Measurements from ENCODE around the gene PDCD1. TPM values are rescaled to one million over a fixed set of nuclear protein-coding genes. Genes with fewer than 3 reads are reported as not detected.
A peak's percentile ranks its signal among the peaks of the same experiment; 100 is the strongest.

PDCD1 gene
- total and polyA plus RNA-seq, 2 of the 8 experiments (the other 6 are each of a cell fraction or from before 2014, with no cell fraction given): 0.48 to 1.1 TPM

- Histone ChIP-seq H3K23me2 (ENCODE audit: low read depth, low read length) (peaks cover 29% of the 10 kb centered on the region), H4K8ac (ENCODE audit: extremely low read depth, insufficient read depth, low read length) (no peak overlapping the region), H3K4me1 (replicated peaks in 1 of 4; ENCODE audit: control insufficient read depth in 3 of 4, insufficient read depth in 4 of 4, low read length in 3 of 4) (peaks cover 0 to 11% (median 3%) of the 10 kb centered on the region in 4 experiments; a peak in 5 of 7 replicates), H3K14ac (ENCODE audit: insufficient read length) (peak overlapping the region; percentile 81), H2BK12ac (ENCODE audit: low read depth, low read length) (peak overlapping the region; percentile 51; the same call in 1 of the 2 replicates), H3K56ac (replicated peaks; ENCODE audit: insufficient read length, low read depth, low read length) (peak overlapping the region; percentile 100), H3K36me3 (ENCODE audit: control insufficient read depth in 2 of 4, insufficient read depth in 4 of 4, low read length in 3 of 4) (no peaks in the 10 kb centered on the region; a peak in 2 of 8 replicates), H3K79me2 (ENCODE audit: control insufficient read depth in 1 of 2, insufficient read depth in 2 of 2, low read length in 2 of 2) (no peaks in the 10 kb centered on the region), H3K4me2 (ENCODE audit: insufficient read depth in 1 of 2, low read depth in 2 of 2, low read length in 2 of 2) (peak overlapping the region in 1 of 2 experiments; percentile 42; a peak in 1 of 4 replicates), H2BK15ac (ENCODE audit: low read length) (peak overlapping the region; percentile 63), H3K18ac (ENCODE audit: extremely low read depth, low read length) (no peak overlapping the region), H3K9me3 (ENCODE audit: insufficient read depth in 2 of 2, low read depth in 1 of 2, low read length in 1 of 2) (no peaks in the 10 kb centered on the region), H3K79me1 (ENCODE audit: low read depth, low read length) (peaks cover 4% of the 10 kb centered on the region; the same call in 1 of the 2 replicates), H2BK20ac (ENCODE audit: low read length) (peak overlapping the region; percentile 76; the same call in 1 of the 2 replicates), H3K4me3 (ENCODE audit: extremely low read depth in 1 of 4, insufficient read depth in 2 of 4, low read depth in 3 of 4, low read length in 4 of 4) (no peak overlapping the region), H3K4ac (replicated peaks; ENCODE audit: insufficient read length, low read depth, low read length) (peak overlapping the region; percentile 44), H4K20me1 (replicated peaks in 1 of 2; ENCODE audit: control insufficient read depth in 1 of 2, insufficient read depth in 2 of 2, low read length in 2 of 2) (peaks cover 0 to 20% of the 10 kb centered on the region in 2 experiments), H3K23ac (ENCODE audit: insufficient read length) (peak overlapping the region; percentile 57), H2AK5ac (ENCODE audit: low read depth, low read length) (peak overlapping the region; percentile 93), H2AFZ (ENCODE audit: low read length) (no peak overlapping the region), H3K9ac (replicated peaks in 1 of 4; ENCODE audit: extremely low read depth in 1 of 4, low read depth in 3 of 4, low read length in 3 of 4) (peak overlapping the region in 1 of 4 experiments; percentile 44; a peak in 1 of 7 replicates), H4K91ac (replicated peaks; ENCODE audit: insufficient read length, low read length) (peak overlapping the region; percentile 95), H2BK120ac (replicated peaks; ENCODE audit: low read depth, low read length) (no peak overlapping the region), H3K27me3 (replicated peaks in 1 of 4; ENCODE audit: control insufficient read depth in 3 of 4, extremely low read depth in 1 of 4, insufficient read depth in 3 of 4, low read length in 3 of 4) (peaks cover 0 to 16% (median 0%) of the 10 kb centered on the region in 4 experiments; a peak in 3 of 7 replicates), H2BK5ac (ENCODE audit: low read depth, low read length) (peak overlapping the region; percentile 3; the same call in 1 of the 2 replicates), H4K5ac (ENCODE audit: insufficient read length, low read depth, low read length) (peak overlapping the region; percentile 63), H3K27ac (ENCODE audit: low read depth, low read length) (no peak overlapping the region)
- TF ChIP-seq E2F6 (IDR thresholded peaks at IDR 0.05) (no peak), SIN3A (conservative IDR thresholded peaks at IDR 0.05 in 1 of 2, IDR thresholded peaks at IDR 0.05 in 1 of 2; ENCODE audit: low read depth in 1 of 2, low read length in 2 of 2) (0 out of 4 replicates have a peak, but pooled peaks of 1 of the 2 experiments have one; percentile 19), NANOG (IDR thresholded peaks at IDR 0.05; ENCODE audit: insufficient read depth, low read depth, low read length, poor library complexity, severe bottlenecking) (no peak), TCF12 (IDR thresholded peaks at IDR 0.05; ENCODE audit: low read depth, low read length) (no peak)
- ChIA-PET POLR2A (ENCODE audit: partially characterized antibody) (no interaction called here), CTCF (ENCODE audit: partially characterized antibody) (interaction anchor here (3.8 kb wide), 1 partner anchor 133 kb away, joined by 23 read pairs; the partner anchor contains the start of gene D2HGDH)
- DNase-seq (ENCODE audit: low read depth in 1 of 2, low spot score in 2 of 2) (no peak), FAIRE-seq (peak; percentile 82)
- WGBS, 2 experiments (ENCODE audit: extremely low coverage in 1 of 2, insufficient coverage in 1 of 2, insufficient read length in 1 of 2, insufficient replicate concordance in 2 of 2, low coverage in 1 of 2, low lambda C conversion rate in 2 of 2, missing lambda C conversion rate in 1 of 2): 84 to 90% methylated on average over 2 to 3 of the region's 3 CpGs
These were observed 6.8 kb upstream of the PDCD1 start for GRCh38 chr2:241865416-241865956.

Data from H1 (cell line).